Measurements from ENCODE around the gene TOP2B.

Gene TOP2B, protein sequence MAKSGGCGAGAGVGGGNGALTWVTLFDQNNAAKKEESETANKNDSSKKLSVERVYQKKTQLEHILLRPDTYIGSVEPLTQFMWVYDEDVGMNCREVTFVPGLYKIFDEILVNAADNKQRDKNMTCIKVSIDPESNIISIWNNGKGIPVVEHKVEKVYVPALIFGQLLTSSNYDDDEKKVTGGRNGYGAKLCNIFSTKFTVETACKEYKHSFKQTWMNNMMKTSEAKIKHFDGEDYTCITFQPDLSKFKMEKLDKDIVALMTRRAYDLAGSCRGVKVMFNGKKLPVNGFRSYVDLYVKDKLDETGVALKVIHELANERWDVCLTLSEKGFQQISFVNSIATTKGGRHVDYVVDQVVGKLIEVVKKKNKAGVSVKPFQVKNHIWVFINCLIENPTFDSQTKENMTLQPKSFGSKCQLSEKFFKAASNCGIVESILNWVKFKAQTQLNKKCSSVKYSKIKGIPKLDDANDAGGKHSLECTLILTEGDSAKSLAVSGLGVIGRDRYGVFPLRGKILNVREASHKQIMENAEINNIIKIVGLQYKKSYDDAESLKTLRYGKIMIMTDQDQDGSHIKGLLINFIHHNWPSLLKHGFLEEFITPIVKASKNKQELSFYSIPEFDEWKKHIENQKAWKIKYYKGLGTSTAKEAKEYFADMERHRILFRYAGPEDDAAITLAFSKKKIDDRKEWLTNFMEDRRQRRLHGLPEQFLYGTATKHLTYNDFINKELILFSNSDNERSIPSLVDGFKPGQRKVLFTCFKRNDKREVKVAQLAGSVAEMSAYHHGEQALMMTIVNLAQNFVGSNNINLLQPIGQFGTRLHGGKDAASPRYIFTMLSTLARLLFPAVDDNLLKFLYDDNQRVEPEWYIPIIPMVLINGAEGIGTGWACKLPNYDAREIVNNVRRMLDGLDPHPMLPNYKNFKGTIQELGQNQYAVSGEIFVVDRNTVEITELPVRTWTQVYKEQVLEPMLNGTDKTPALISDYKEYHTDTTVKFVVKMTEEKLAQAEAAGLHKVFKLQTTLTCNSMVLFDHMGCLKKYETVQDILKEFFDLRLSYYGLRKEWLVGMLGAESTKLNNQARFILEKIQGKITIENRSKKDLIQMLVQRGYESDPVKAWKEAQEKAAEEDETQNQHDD (N-terminal part only)

DNA sequence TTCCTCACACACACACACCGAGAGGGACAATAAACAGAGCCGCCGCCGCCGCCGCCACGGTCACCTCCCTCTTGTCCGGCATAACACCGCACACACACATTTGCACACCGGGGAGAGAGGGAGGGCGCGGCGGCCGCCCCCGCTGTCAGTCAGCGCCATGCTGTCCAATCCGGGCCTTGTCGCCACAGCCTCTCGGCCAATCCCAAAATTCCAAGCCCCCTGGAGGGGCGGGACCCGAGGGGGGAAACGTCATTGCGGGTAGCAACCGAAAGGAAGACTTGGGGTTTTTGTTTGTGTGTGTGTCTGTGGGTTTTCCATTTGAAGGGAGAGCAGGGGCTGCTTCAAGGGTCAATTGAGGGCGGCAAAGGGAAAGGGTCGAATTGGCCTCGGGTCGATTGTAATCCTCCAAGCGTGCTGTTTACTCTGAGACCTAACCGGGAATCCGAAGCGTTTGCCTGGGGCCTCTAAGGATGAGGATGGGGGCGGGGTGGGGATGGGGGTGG lies at the start of gene TOP2B:
Gene TOP2B, minus strand, starts transcription at position 96 of the 503 bp plus-strand sequence. CDS start 610 bp downstream, outside the sequence.
- peak; percentile 91 for DNase-seq

DNA sequence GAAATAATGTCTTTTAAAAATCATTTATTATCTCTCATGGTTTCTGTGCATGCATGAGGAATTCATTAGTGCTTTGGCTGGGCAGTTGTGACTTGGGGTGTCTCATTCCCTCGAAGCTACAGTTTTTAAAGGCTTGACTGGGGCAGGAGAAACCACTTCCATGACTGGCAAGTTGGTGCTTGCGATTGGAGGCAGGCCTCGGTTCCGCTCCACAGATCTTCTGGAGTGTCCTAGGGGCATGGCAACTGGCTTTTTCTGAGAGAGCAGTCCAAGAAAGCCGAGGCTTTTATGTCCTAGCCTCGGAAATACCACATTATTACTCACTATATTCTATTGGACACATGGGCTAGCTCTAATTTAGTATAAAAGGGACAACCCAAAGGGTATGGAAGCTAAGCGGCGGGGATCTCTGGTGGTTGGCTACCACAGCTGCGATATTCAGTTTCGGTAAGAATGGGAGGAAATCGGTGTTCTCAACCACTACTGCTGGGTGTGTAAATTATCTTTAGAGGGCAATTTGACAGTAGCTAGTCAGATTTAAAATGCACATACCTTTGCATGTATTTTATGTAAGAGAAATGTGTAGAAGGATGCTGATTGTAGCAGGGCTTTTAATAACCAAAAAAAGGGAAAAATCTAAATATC lies 48.8 kb upstream of the TOP2B start:
- DNase-seq, result no peak

DNA sequence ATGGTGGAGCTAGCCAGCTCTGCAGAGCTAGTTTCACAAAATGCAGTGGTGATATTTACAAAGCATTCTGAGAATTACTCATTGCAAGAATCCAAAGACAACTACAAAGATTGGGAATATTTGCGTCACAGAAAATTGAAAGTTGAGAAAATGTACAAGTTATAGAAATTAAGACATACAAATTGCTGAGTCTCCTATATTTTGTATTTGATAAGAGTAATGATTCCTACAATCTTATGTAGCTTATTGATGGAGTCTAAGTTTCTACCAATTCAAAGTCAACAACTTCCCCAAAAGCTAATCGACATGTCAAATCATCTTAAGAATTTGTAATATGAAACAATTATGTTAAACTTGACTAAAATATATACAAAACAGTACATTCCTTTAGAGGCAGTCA lies 46.4 kb upstream of the TOP2B start:
- DNase-seq, result no peak

DNA sequence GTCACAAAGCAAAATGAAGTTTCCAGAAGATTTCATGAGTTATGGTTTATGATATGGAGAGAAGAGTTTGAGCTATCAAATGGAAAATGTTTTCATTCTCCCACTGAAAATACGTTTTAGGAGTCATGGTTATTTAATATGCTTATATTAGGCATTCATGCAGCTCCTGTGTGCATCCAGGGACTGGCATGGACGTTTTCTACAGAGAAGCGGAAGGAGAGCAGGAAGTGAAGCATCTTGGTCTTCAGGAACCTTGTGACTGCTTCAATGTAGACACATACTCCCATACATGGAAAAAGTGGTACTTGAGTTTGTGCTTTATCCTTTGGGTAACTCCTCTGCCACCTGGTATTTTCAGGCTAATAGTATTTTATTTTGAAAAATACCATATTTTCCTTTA lies 43.3 kb upstream of the TOP2B start:
- DNase-seq, result no peak

DNA sequence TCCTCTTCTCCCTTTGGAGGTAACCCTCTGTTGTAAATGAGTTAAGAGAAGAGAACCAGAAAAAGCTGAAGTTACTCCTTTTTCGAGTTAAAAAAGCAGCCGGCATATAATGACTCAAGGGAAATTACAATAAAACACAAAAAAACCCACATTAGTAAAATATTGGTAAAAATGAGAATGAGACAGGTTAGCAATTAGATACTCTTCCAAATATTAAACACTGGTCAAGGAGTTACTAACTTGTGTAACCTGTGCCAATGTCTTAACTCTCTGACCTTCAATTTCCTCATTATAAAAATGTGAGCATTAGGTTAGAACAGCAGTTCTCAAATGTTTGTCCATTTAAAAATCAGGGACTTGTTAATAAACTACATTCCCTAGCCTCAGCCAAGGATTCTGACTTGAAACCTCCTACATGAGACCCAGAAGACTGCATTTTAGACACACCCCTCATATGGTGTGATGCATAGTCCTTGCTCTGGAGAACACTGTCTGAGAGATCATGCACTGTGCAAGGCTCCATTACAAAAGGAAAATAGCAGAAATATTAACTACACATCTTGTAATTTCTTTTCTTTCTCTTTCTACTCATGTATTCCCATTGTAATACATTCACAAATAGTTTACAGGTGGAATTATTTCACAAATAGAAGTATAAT lies 42.7 kb upstream of the TOP2B start:
- no peak for DNase-seq

DNA sequence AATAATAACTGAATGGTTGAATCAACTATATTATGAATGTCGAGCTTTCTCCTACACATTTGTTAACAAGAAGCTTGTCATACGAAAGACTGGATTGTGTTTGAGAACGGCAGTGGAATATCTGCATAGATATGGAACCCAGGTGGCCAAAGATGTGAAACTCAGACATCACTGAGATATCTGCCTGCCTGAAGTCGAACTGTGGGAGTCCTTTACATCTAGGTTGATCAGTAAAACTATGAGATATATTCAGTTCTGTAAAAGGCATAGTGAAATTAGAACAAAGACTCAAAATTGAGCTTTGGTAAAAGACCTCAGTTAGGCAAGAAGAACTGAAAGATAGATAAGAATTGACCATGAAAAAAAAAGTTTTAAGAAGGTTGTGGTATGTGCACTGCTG lies 41.5 kb upstream of the TOP2B start:
- no peak for DNase-seq

DNA sequence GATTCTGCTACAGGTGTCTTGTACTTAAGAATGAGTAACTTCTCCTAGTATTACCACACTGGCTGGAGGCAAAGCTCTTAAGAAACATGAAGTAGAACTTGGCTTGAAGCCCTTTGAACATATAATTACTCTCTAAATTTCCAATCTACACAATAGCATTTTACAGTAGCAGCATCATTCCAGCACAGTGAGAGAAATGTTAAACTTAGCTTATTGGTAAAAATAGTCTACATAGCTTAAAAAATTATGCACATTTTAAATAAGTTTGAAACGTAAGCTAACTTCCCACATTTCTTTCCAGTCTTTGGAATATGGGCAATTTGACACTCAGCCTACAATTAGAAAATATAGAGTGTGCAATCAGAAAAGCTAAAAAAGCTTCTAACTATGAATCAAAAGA lies 32.8 kb upstream of the TOP2B start:
- no peak for DNase-seq

DNA sequence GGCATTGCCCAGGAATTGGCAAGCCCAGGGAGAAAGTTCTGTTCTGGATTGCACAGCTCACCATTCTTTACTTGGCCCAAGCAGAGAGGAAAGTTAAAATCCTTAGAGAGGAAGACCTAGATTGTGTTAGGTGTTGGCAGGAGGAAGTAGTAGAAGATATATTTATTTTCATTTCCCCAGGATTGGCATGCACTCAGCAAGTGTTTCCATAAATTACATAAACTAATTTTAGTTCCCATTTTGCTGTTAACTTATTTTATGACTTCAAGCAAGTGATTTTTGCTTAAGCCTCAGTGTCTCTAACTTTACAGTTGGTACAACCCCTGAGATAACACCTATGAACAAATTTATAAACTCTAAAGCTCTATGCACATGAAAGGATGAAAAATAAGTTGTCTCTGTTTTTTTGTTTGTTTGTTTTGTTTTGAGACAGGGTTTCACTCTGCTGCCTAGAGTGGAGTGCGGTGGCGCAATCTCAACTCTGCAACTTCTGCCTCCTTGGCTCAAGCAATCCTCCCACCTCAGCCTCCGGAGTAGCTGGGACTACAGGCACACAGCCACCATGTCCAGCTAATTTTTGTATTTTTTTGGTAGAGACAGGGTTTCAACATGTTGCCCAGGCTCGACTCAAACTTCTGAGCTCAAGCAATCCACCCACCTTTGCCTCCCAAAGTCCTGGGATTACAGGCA lies 31.2 kb upstream of the TOP2B start:
- DNase-seq, result no peak

DNA sequence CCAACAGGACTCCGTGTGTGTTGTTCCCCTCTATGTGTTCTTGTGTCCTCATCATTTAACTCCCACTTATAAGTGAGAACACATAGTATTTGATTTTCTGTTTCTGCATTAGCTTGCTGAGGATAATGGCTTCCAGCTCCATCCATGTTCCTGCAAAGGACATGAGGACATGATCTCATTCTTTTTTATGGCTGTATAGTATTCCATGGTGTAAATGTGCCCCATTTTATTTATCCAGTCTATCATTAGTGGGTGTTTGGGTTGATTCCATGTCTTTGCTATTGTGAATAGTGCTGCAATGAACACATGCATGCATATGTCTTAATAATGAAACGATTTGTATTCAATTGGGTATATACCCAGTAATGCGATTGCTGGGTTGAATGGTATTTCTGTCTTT lies 28.5 kb upstream of the TOP2B start:
- no peak for DNase-seq

DNA sequence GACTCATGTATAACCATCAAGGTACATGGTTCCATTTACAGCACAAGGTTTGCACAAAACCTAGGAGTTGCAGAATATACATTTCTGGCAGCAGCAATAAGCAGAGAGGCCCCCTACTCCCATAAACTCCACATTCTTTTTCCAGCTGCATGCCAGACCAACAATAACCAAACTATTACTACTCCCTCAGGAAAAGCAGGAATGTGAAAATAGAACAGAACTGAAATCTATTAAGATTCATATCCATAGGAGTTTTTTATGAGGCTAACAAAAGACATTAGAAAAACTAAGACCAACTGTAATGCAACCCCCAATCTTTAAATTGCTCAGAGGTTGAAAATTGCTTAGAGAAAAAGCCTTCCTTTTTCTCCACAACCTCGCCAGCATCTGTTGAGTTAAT lies 27.6 kb upstream of the TOP2B start:
- no peak for DNase-seq

DNA sequence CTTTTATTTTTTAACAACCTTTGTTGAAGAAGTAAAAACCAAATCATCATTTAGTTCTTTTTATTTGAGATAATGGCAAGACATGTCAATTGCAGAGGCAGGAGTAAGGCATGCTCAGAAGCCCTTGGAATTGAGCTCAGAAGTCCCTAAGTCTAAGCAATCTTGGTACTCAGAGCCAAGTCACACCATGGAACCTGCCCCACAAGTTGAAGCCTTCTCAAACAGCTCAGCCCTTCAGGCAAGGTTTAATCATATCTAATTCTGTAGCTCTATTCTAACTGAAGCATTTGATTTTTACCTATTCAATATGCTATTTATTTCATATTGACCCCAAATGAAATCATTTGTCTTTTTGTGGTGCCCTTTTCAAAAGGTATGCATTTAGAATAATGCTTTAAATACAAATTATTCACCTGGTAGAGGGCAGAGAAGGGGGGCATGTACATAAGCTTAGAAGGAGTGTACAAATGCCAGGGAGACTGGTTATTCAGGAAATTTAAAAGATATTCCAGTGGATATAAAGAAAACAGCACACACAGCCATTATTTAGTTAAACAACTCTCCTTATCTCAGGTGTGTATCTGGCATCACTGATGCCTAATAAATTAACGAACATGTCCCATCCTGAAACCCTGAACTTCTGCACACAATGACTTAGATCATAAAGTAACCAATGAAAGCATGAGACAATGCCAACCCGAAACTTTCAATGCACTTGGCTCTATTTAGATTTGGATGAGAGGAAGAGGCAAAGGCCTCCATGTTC lies 26.2 kb upstream of the TOP2B start:
- DNase-seq, result no peak

DNA sequence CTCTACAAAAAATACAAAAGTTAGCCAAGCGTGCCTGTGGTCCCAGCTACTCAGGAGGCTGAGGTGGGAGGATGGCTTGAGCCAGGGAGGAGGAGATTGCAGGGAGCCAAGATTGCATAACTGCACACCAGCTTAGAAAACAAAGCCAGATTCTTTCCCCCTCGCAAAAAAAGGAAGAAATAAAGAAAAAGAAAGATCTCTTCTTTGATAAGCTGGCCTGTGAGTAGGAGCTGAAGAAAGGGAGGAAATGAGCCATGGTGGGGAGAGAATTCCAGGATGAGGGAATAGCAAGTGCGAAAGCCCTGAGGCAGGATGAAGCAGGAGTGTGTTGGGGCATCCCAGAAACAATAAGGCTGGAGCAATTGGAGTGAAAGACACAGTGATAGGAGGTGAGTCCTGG lies 24.5 kb upstream of the TOP2B start:
- DNase-seq, result no peak

DNA sequence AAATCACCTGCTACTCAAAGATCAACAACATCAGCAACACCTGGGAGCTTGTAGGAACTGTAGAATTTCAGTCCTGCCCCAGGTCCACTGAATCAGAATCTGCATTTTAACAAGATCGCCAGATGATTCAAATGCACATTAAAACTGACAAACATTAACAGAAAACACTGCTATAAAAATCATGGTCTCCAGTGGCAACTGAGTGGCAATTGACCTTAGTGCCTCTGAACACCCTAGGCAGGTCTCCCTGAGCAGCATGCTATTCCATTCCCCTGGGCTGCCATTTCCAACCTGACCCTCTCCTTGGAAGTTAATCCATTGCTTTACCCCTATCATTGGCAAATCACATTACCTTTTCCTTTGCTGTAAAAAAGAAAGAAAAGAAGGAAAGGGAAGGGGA lies 23.0 kb upstream of the TOP2B start:
- no peak for DNase-seq

DNA sequence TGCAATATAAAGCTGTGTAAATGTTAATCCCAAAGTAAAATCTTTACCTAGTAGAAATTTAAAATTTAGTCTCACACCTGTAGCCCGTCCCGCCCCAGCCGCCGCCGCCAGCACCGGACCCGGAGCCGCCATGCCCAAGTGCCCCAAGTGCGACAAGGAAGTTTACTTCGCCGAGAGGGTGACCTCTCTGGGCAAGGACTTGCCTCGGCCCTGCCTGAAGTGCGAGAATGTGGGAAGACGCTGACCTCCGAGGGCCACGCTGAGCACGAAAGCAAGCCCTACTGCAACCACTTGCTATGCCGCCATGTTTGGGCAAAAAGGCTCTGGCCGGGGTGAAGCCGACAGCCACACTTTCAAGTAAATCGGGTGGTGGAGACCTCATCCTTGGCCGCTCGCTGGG lies 22.1 kb upstream of the TOP2B start:
- DNase-seq, result no peak

DNA sequence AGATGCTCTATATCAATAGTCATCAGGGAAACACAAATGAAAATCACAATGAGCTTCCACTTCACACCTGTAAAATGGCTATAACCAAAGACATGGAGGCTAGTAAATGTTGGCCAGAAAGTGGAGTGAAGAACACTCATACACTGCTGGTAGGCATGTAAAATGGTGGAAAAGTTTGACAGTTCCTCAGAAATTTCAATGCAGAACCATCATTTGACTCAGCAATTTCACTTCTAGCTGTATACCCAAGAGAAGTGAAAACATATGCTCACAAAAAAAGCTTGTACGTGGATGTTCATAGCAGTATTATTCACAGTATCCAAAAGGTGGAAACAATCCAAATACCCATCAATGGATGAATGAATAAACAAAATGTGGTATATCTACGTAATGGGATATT lies 19.2 kb upstream of the TOP2B start:
- no peak for DNase-seq

DNA sequence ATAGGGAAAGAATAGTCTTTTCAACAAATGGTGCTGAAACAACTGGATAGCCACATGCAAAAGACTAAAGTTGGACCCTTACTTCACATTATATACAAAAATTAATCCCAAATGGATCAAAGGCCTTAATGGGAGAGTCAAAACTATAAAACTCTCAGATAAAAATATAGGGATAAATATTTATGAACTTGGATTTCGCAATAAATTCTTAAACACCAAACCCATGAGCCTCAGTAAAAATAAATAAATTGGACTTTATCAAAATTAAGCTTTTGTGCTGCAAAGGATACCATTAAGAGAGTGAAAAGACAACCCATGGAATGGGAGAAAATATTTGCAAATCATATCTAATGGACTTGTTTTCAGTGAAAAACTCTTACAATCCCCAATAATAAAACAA lies 18.7 kb upstream of the TOP2B start:
- no peak for DNase-seq

DNA sequence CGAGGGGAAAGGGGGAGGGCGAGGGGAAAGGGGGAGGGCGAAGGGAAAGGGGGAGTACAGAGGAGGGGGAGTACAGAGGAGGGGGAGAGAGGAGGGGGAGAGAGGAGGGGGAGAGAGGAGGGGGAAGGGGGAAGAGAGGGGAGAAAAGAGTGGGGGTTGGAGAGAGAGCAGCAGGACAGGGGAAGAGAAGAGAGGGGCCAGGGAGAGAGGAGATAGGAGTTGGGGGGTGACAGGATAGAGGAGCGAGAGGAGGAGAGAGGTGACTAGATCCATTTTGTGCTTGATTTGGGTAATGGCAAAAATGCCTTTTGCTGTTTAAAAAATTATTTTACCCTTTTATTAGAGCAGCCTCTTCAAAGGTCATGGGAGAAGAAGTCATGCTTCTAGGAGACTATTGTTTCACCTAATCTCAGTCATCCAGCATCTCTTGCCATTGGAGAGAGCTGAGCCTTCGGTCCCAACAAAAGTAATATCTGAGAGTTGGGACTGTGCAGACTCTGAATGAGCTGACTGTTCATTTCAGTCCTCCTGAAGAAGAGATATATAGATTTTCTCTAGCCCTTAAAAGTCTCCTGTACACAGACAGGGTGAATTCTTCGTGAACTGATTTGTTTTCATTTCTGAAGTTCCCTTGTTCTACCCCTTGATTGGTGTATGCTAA lies 15.1 kb upstream of the TOP2B start:
- no peak for DNase-seq

DNA sequence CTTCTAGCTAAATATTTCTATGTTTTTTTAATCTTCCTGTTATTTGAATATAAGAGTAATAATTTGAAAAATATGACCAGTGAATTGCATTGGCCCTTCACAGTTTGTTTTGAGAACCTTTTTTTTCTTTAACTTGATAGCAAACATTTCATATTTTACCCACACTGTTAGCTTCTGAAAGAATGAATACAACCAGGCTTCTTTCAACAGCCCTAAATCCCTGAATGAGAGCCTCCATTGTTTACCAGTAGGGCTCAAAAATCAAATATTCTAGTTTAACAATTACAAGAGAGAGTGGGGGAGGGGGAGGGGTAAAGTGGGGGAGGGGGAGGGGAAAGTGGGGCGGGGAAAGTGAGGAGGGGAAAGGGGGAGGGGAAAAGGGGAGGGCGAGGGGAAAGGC lies 14.5 kb upstream of the TOP2B start:
- no peak for DNase-seq

DNA sequence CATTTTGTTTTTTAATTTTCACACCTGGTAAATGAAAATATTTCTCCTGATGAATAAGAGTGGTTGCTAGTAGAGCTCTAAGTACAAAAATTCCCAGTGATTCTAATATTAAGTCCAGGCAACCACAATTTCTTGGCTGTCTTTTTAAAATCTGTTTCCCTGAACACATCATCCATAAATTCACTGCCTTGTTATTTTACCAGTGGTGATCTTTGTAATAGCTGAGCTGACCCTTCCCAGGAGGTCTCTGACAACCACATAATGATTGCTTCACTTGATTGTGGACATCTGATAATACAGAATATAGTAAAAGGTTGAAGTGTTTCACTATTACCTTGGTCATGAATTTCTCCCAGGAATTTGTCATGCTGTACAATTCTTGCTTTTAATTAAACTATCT lies 13.9 kb upstream of the TOP2B start:
- DNase-seq, result no peak

DNA sequence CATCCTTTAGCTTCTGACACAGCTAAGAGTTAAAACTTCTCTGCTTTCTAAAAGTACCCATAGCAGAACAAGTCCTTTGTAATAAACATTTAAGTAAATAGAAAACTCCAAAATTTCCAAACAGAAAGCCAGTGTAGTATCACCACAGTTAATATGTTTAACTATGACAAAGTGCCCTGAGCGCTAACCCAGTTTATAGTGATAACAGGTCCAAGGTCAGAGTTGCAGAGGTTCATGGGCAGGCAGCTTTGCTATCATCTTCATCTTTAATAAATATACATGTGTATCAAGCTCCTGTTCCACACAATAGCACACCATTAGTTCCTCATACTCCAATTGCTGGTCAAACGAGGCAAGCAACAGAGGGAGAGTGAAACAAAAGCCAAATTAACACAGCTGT lies 12.4 kb upstream of the TOP2B start:
- DNase-seq, result no peak
